Kidney (tissue), 14 donors: ENCODE data around the gene MRGPRE. TPM values are rescaled to one million over a fixed set of nuclear protein-coding genes. Genes with fewer than 3 reads are reported as not detected.

Experiments used
- DNase-seq, 5 donors: peaks; one replicate each; pipeline ENCODE4 v3.0.0-alpha.2; 2013 to 2020
- FAIRE-seq: peaks from 2 replicates; lab custom pipeline; 2012; peaks lifted over from hg19 to GRCh38; lab: Jason Lieb, UNC
- H3K27ac ChIP-seq, 2 donors: one replicate each; pipeline ENCODE4 v1.7.0; 2013; ENCODE audit warnings: low read depth in 2 of 2, low read length in 2 of 2, inconsistent platforms in 1 of 2
- H3K27me3 ChIP-seq: one replicate; pipeline ENCODE4 v1.7.1; 2013; ENCODE audit warnings: low read length, inconsistent platforms; ENCODE audit not compliant: control insufficient read depth, insufficient read depth
- H3K36me3 ChIP-seq, 3 donors: one replicate each; pipeline versions ENCODE4 v1.7.0 to v1.7.1; 2013; ENCODE audit warnings: low read length in 3 of 3, control low read depth in 1 of 3, inconsistent platforms in 1 of 3; ENCODE audit not compliant: insufficient read depth in 3 of 3, control insufficient read depth in 2 of 3
- H3K4me1 ChIP-seq, 3 donors: one replicate each; pipeline versions ENCODE4 v1.7.0 to v1.7.1; 2013; ENCODE audit warnings: low read length in 3 of 3, inconsistent platforms in 1 of 3, low read depth in 1 of 3; ENCODE audit not compliant: control insufficient read depth in 2 of 3, insufficient read depth in 2 of 3
- H3K4me3 ChIP-seq, 3 donors: one replicate each; pipeline versions ENCODE4 v1.7.0 to v1.8.1; 2013; ENCODE audit warnings: low read length in 3 of 3, control low read depth in 1 of 3, inconsistent platforms in 1 of 3
- H3K9ac ChIP-seq, 3 donors: one replicate each; pipeline versions ENCODE4 v1.7.0 to v1.7.1; 2013; ENCODE audit warnings: low read length in 3 of 3, control low read depth in 1 of 3, inconsistent platforms in 1 of 3
- H3K9me3 ChIP-seq, 3 donors: one replicate each; pipeline versions ENCODE4 v1.7.0 to v1.7.1; 2013; ENCODE audit warnings: low read length in 3 of 3, control low read depth in 1 of 3, inconsistent platforms in 1 of 3; ENCODE audit not compliant: control insufficient read depth in 2 of 3, insufficient read depth in 1 of 3
- intact Hi-C: fragments of 100-400 bp; cut with DNase I; formaldehyde crosslinking; loops from one replicate; pipeline ENCODE4 v1.11.1; 2022
- polyA plus RNA-seq: library from polyadenylated mRNA; stranded (reverse); fragments of 350-450 nt; fragmentation: Illumina TruSeq; extraction: RNeasy Lipid Tissue Mini Kit (QIAGEN cat#74804); gene quantifications from one replicate; pipeline ENCODE4 v1.2.3, GENCODE V29; 2014; ENCODE audit warnings: low read depth, low replicate concordance; ENCODE audit not compliant: insufficient read depth
- total RNA-seq: library from RNA; stranded (reverse); fragmentation: NEBNext Ultra II Directional; extraction: Animal tissue kit (Norgen Biotek cat#: 25700); gene quantifications from one replicate; pipeline ENCODE4 v1.2.1, GENCODE V29; 2021
- TF ChIP-seq, protein P1 (sequence below): IDR thresholded peaks from 3 replicates; pipeline ENCODE4 v1.5.1; 2012; ENCODE audit warnings: mild to moderate bottlenecking, moderate library complexity, borderline replicate concordance; ENCODE audit not compliant: insufficient read depth; ENCODE audit errors: extremely low read depth
- donor health status: control.
- donor health status: control.
- donor health status: control.
- donor health status: control.
- donor health status: control.
- donor health status: DM: yes; HTN: yes; CAD: no.
- donor health status: Normal renal cell carcinoma (clear cell type).

Gene MRGPRE
- total and polyA plus RNA-seq, 2 donors from 2014 or later: 0.22 TPM; not detected in 1

DNA sequence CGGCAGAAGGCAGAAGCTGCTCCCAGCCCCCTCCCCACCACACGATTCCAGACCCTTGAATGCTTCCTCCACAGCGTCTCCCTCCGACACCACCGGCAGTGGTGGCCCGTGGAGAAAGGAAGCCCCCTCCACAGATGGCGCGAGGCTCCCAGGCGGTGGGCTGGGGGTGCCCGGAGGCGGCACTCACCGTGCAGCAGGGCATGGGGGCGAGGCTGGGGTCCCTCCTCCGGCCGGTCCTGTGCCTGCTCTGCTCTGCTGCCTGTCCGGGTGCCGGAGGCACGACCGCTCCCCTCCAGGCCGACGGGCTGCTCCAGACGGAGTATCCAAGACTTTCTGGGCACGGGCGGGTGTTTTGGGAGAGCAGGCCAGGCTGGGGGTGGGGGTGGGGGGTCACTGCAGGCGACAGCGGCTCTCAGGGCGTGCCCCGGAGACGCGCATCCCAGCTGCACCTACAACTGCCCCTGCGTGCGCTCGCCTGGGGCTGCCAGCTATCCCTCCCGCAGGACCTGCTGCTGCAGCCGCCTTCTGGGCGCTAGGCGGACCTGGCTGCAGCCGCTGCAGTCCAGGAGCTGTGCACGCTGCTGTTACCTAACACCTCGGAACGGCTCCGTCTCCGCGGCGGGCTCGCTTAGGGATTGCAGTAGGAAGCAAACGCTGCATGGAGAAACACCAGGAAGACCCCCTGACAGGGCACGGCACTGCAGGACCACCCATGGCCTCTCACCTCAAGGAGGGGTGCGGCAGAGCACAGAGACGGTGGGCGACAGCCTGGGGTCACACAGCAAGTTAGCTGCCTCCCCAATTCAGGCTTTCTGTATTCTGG lies 28.8 kb downstream of the MRGPRE start:
- peaks cover 0 to 5% (median 0%) of the 10 kb centered on the region in 3 donors for H3K4me1 ChIP-seq
- peaks cover 2% of the 10 kb centered on the region for H3K27me3 ChIP-seq
- DNase-seq (peak; percentile 67 to 76 (median 68)), FAIRE-seq (no peak)
- TF ChIP-seq, protein P1, sequence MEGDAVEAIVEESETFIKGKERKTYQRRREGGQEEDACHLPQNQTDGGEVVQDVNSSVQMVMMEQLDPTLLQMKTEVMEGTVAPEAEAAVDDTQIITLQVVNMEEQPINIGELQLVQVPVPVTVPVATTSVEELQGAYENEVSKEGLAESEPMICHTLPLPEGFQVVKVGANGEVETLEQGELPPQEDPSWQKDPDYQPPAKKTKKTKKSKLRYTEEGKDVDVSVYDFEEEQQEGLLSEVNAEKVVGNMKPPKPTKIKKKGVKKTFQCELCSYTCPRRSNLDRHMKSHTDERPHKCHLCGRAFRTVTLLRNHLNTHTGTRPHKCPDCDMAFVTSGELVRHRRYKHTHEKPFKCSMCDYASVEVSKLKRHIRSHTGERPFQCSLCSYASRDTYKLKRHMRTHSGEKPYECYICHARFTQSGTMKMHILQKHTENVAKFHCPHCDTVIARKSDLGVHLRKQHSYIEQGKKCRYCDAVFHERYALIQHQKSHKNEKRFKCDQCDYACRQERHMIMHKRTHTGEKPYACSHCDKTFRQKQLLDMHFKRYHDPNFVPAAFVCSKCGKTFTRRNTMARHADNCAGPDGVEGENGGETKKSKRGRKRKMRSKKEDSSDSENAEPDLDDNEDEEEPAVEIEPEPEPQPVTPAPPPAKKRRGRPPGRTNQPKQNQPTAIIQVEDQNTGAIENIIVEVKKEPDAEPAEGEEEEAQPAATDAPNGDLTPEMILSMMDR: no peak
- no peak overlapping the region for H3K27ac ChIP-seq
- H3K9ac ChIP-seq: no peak overlapping the region
- H3K9me3 ChIP-seq: no peaks in the 10 kb centered on the region
- intact Hi-C loops: no loop called here
- no peaks in the 10 kb centered on the region for H3K36me3 ChIP-seq
- H3K4me3 ChIP-seq: no peak overlapping the region

DNA sequence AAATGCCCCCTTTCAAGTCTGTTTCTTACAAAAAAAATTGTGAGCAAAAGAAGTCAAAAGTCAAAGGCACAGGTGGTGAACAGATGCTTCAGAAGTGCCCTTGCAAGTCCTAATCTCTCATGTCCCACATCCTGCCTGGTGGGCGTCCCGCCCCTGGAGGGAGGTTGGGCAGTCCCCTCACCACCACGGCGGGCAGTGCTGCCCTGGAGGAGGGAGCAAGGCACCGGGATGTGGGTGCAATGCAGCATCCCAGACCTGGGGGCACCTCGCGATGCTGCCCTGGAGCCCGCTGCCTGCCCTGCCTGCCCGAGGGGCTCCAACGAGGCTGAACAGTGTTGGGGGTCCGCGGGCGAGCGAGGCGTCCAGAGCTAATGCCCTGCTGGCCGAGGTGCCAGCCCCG lies 29.5 kb downstream of the MRGPRE start:
- H3K9me3 ChIP-seq: no peaks in the 10 kb centered on the region
- TF ChIP-seq, protein P1: no peak
- H3K27ac ChIP-seq: no peak overlapping the region
- DNase-seq: peak in 2 of 5 donors; percentile 39 to 64
- no peak overlapping the region for H3K4me3 ChIP-seq
- peaks cover 0 to 5% (median 0%) of the 10 kb centered on the region in 3 donors for H3K4me1 ChIP-seq
- FAIRE-seq: no peak
- peaks cover 2% of the 10 kb centered on the region for H3K27me3 ChIP-seq
- no peaks in the 10 kb centered on the region for H3K36me3 ChIP-seq
- intact Hi-C loops: no loop called here
- no peak overlapping the region for H3K9ac ChIP-seq

DNA sequence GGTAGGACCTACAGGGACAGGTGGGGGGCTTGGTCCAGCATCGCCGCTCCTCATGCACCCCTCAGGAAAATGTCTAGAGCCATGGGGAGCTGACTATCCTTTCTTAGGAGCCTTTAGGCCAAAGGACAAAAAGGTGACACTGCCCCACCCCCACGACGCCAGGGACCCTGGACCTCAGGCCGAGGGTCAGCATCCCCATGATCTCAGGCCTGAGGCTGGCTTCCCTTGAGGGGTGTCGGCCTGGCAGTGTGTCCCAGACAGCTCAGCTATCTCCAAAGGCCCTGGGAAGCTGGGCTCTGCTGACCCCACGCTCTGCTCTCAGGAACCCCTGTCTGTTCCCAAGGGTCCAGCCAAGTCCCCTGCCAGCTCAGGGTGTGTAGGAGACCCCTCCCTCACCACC lies 29.9 kb downstream of the MRGPRE start:
- Histone ChIP-seq H3K9me3 (no peaks in the 10 kb centered on the region), H3K9ac (no peak overlapping the region), H3K4me1 (peaks cover 0 to 5% (median 0%) of the 10 kb centered on the region in 3 donors), H3K4me3 (no peak overlapping the region), H3K27me3 (peaks cover 2% of the 10 kb centered on the region), H3K36me3 (no peaks in the 10 kb centered on the region), H3K27ac (no peak overlapping the region)
- no peak for FAIRE-seq
- intact Hi-C loops: no loop called here
- no peak for DNase-seq
- TF ChIP-seq, protein P1: no peak
